Bone marrow (tissue), 2 donors: ENCODE results near the gene TRPM1.

Experiments used
- DNase-seq, 2 donors: peaks; one replicate each; lab custom pipeline; 2025; lab: John Stamatoyannopoulos, UW

TRPM1 gene

GRCh38 chr15:31082771-31083369 lies 18.7 kb downstream of the TRPM1 start:
- DNase-seq, result no peak

- no peak for DNase-seq
Measured at GRCh38 chr15:31081588-31082250, 19.8 kb downstream of the TRPM1 start.

GRCh38 chr15:31081056-31081455 lies 20.5 kb downstream of the TRPM1 start:
- no peak for DNase-seq

GRCh38 chr15:31080591-31081014 lies 20.9 kb downstream of the TRPM1 start:
- DNase-seq, result no peak

- no peak for DNase-seq
Measured at GRCh38 chr15:31079519-31079918, 22.0 kb downstream of the TRPM1 start.

- no peak for DNase-seq
Measured at GRCh38 chr15:31078471-31078870, 23.1 kb downstream of the TRPM1 start.

- DNase-seq, result no peak
Measured at GRCh38 chr15:31077941-31078340, 23.6 kb downstream of the TRPM1 start.

- DNase-seq, result no peak
Measured at GRCh38 chr15:31077181-31077580, 24.3 kb downstream of the TRPM1 start.

- DNase-seq, result no peak
Measured at GRCh38 chr15:31074321-31074720, 27.2 kb downstream of the TRPM1 start.

GRCh38 chr15:31070867-31071266 lies 30.7 kb downstream of the TRPM1 start:
- no peak for DNase-seq

- DNase-seq, result no peak
Measured at GRCh38 chr15:31069360-31070000, 32.0 kb downstream of the TRPM1 start.

GRCh38 chr15:31067890-31068603 lies 33.5 kb downstream of the TRPM1 start:
- DNase-seq, result no peak

GRCh38 chr15:31065824-31066223 lies 35.7 kb downstream of the TRPM1 start:
- DNase-seq, result no peak

- DNase-seq, result no peak
Measured at GRCh38 chr15:31062911-31063310, 38.6 kb downstream of the TRPM1 start.

- DNase-seq, result no peak
Measured at GRCh38 chr15:31062310-31062847, 39.1 kb downstream of the TRPM1 start.

GRCh38 chr15:31060429-31061140 lies 40.9 kb downstream of the TRPM1 start:
- no peak for DNase-seq

GRCh38 chr15:31058236-31058962 lies 43.1 kb downstream of the TRPM1 start:
- no peak for DNase-seq

- no peak for DNase-seq
Measured at GRCh38 chr15:31051496-31052080, 49.9 kb downstream of the TRPM1 start.

- DNase-seq, result no peak
Measured at GRCh38 chr15:31050953-31051352, 50.6 kb downstream of the TRPM1 start.

- no peak for DNase-seq
Measured at GRCh38 chr15:31049682-31050615, 51.6 kb downstream of the TRPM1 start.
